ENCODE measurements around the gene APOBEC3H.
A peak's percentile ranks its signal among the peaks of the same experiment; 100 is the strongest.

APOBEC3H gene

DNA sequence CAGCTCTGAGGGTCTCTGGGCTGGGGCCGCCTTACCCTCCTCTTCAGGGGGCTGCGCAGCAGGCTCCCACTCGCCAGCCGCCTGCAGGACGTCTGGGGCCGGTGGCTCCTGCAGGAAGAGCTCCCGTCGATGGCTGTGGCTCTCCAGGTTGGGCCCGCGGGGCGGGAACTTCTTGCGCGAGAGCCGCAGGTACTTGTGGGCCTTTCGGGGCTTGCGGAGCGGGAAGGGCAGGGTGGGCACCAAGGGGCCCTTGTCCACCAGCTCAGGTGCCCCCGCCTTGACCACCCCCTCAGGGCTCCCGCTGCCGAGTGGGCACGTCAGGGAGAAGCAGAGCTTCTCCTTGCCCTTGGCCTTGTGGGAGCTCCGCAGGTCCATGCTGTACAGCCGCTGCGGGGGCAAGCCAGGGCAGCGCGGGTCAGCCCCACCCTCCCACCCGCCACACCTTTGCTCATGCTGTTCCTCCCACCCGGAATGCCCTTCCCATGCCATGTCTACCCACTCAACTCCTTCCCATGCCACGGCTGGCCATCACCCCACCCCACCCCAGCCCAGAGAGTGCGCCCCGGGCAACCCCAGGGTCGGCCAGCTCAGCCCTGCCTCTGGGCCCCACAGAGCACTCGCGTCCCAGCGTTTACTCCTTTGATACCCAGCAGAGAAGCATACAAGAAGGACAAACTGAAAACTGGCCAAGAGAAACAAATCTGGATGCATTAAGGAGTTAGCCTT, 37.5 kb downstream of the APOBEC3H start:
- H3K4me3 ChIP-seq (ENCODE audit: control insufficient read depth, low read depth, low read length): no peak overlapping the region
- DNase-seq (ENCODE audit: low read depth): no peak
- TF ChIP-seq, protein P1, sequence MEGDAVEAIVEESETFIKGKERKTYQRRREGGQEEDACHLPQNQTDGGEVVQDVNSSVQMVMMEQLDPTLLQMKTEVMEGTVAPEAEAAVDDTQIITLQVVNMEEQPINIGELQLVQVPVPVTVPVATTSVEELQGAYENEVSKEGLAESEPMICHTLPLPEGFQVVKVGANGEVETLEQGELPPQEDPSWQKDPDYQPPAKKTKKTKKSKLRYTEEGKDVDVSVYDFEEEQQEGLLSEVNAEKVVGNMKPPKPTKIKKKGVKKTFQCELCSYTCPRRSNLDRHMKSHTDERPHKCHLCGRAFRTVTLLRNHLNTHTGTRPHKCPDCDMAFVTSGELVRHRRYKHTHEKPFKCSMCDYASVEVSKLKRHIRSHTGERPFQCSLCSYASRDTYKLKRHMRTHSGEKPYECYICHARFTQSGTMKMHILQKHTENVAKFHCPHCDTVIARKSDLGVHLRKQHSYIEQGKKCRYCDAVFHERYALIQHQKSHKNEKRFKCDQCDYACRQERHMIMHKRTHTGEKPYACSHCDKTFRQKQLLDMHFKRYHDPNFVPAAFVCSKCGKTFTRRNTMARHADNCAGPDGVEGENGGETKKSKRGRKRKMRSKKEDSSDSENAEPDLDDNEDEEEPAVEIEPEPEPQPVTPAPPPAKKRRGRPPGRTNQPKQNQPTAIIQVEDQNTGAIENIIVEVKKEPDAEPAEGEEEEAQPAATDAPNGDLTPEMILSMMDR (conservative IDR thresholded peaks at IDR 0.05; ENCODE audit: control insufficient read depth, insufficient read depth, low read depth, low read length): no peak

DNA sequence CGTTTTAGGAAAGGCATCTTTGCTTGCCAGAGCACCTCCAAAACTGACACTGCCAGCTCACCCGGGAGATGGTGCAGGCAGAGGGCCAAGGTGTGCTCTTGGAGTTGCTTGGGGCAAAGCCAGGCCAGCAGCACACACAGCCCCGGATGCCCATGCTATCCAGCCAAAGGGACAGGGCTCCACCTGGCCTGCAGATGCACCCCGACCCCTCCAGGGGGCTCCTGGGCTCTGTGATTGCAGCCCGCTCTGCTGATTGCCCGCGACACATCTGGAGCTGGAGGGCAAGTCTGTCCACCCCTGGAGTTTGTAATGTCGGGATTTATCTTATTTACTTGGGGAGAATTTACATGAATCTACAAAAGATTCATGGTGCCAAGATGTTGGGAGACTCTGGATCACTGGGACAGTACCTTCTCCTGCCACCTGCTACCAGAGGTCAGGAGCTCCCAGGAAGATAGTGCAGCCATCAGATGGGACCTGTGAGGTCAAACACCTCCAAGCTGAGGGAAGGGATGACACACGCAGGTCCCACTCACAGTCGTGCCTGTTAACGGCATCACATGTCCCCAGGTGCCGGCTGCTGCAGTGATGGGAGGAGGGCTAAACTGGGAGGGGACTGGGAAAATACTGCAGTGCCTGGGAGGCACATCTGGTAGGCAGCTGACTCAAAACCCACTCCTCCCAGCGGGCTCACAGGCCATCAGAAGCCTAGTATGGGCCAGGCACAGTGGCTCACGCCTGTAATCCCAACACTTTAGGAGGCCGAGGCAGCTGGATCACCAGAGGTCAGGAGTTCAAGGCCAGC, 38.2 kb downstream of the APOBEC3H start:
- DNase-seq (ENCODE audit: low read depth): no peak
- TF ChIP-seq, protein P1 (conservative IDR thresholded peaks at IDR 0.05; ENCODE audit: control insufficient read depth, insufficient read depth, low read depth, low read length): peak; percentile 39
- H3K4me3 ChIP-seq (ENCODE audit: control insufficient read depth, low read depth, low read length): no peak overlapping the region

GRCh38 chr22:39136317-39136716, 39.3 kb downstream of the APOBEC3H start:
- no peak overlapping the region for H3K4me3 ChIP-seq (ENCODE audit: control insufficient read depth, low read depth, low read length)
- DNase-seq (ENCODE audit: low read depth): no peak
- TF ChIP-seq, protein P1 (conservative IDR thresholded peaks at IDR 0.05; ENCODE audit: control insufficient read depth, insufficient read depth, low read depth, low read length): no peak

- TF ChIP-seq, protein P1 (conservative IDR thresholded peaks at IDR 0.05; ENCODE audit: control insufficient read depth, insufficient read depth, low read depth, low read length): no peak
- no peak overlapping the region for H3K4me3 ChIP-seq (ENCODE audit: control insufficient read depth, low read depth, low read length)
- DNase-seq (ENCODE audit: low read depth): no peak
Measured at GRCh38 chr22:39138357-39138997, 41.4 kb downstream of the APOBEC3H start.

GRCh38 chr22:39139933-39140332, 42.9 kb downstream of the APOBEC3H start:
- TF ChIP-seq, protein P1 (conservative IDR thresholded peaks at IDR 0.05; ENCODE audit: control insufficient read depth, insufficient read depth, low read depth, low read length): no peak
- DNase-seq (ENCODE audit: low read depth): no peak
- H3K4me3 ChIP-seq (ENCODE audit: control insufficient read depth, low read depth, low read length): no peak overlapping the region

- DNase-seq (ENCODE audit: low read depth): no peak
- no peak overlapping the region for H3K4me3 ChIP-seq (ENCODE audit: control insufficient read depth, low read depth, low read length)
- TF ChIP-seq, protein P1 (conservative IDR thresholded peaks at IDR 0.05; ENCODE audit: control insufficient read depth, insufficient read depth, low read depth, low read length): no peak
Measured at GRCh38 chr22:39142088-39142680, 45.1 kb downstream of the APOBEC3H start.

Measured in fibroblast of mammary gland (primary cell).